Heart left ventricle (tissue), 13 donors: Measurements from ENCODE around the gene ZNF57.

ENCODE experiments used
- POLR2A ChIP-seq, 2 donors: fragments of 450-650 bp; IDR thresholded peaks; one replicate each; pipeline ENCODE4 v1.6.1; 2017; ENCODE audit warnings: antibody characterized with exemption in 2 of 2, mild to moderate bottlenecking in 2 of 2, moderate library complexity in 2 of 2
- TF ChIP-seq, protein P1 (sequence below), 12 donors: fragments of 200-600 bp; sonication (generic) in 4 of 12; IDR thresholded peaks; one replicate each; pipeline versions ENCODE4 v1.5.0 to v1.8.0; 2018 to 2022; ENCODE audit warnings: antibody characterized with exemption in 12 of 12, mild to moderate bottlenecking in 5 of 12
- donor health status: ischemic (EF 13 %, LVEDD 7.1; RV severe dilation, severe dysfunction).
- donor health status: DM: no; HTN: yes; CAD: no.
- donor health status: DM: no; HTN: no; CAD: no.
- donor health status: ischemic (EF 25% LVEDD 6.9; RV normal size, moderate dysfunction).
- donor health status: ischemic (EF 25% LVEDD 5.7; RV mildly dilated, moderate dysfunction).
- donor health status: ischemic (EF 35%, LVEDD 5.7; RV mildly dilated, moderate dysfunction).
- donor health status: nonischemic (EF 11% LVEDD 7.7; RV severe dilation, severe dysfunction).
- donor health status: DM: yes; HTN: yes; CAD: no.
- donor health status: PGD.
- donor health status: ischemic (EF 29% LVEDD 5.4; RV normal size, mild dysfunction).
- donor health status: nonischemic (EF 23%, LVEDD 6.1; RV moderate dilation, normal function).

- TF ChIP-seq, protein P1, sequence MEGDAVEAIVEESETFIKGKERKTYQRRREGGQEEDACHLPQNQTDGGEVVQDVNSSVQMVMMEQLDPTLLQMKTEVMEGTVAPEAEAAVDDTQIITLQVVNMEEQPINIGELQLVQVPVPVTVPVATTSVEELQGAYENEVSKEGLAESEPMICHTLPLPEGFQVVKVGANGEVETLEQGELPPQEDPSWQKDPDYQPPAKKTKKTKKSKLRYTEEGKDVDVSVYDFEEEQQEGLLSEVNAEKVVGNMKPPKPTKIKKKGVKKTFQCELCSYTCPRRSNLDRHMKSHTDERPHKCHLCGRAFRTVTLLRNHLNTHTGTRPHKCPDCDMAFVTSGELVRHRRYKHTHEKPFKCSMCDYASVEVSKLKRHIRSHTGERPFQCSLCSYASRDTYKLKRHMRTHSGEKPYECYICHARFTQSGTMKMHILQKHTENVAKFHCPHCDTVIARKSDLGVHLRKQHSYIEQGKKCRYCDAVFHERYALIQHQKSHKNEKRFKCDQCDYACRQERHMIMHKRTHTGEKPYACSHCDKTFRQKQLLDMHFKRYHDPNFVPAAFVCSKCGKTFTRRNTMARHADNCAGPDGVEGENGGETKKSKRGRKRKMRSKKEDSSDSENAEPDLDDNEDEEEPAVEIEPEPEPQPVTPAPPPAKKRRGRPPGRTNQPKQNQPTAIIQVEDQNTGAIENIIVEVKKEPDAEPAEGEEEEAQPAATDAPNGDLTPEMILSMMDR (IDR thresholded peaks at IDR 0.05), result no peak
- no peak for TF ChIP-seq POLR2A (IDR thresholded peaks at IDR 0.05)
Measured at GRCh38 chr19:2863816-2864215, 36.9 kb upstream of the ZNF57 start.
